Esophagus squamous epithelium (tissue), 4 donors: ENCODE data around the gene RAPGEF5.

ENCODE experiments used
- POLR2A ChIP-seq, 4 donors: fragments of 450-650 bp; IDR thresholded peaks; one replicate each; pipeline ENCODE4 v1.6.1; 2017; ENCODE audit warnings: antibody characterized with exemption in 4 of 4, mild to moderate bottlenecking in 4 of 4, moderate library complexity in 3 of 4
- TF ChIP-seq, protein P1 (sequence below), 6 experiments: fragments of 450-650 bp in 4 of 6; fragments of 200-600 bp in 2 of 6; sonication (generic) in 2 of 6; IDR thresholded peaks; one replicate each; pipeline ENCODE4 v1.5.1; 2016 to 2019; ENCODE audit warnings: antibody characterized with exemption in 6 of 6, mild to moderate bottlenecking in 4 of 6, moderate library complexity in 4 of 6

DNA sequence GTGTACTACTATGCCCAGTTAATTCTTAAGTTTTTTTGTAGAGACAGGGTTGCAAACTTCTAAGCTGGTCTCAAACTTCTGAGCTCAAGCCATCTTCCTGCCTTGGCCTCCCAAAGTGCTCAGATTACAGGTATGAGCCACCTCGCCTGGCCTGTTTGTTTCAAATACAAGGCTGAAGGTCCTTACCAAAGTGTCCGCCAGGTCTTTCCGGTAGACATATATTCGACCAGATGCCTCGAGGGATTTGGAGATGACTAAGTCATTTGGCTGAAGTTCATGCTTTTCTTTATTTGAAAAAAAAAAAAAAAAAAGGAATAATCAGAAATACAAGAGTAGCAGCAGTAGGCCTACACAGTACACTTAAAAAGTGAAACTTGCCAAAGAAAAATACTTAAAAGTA, 206.7 kb downstream of the RAPGEF5 start:
- TF ChIP-seq, protein P1, sequence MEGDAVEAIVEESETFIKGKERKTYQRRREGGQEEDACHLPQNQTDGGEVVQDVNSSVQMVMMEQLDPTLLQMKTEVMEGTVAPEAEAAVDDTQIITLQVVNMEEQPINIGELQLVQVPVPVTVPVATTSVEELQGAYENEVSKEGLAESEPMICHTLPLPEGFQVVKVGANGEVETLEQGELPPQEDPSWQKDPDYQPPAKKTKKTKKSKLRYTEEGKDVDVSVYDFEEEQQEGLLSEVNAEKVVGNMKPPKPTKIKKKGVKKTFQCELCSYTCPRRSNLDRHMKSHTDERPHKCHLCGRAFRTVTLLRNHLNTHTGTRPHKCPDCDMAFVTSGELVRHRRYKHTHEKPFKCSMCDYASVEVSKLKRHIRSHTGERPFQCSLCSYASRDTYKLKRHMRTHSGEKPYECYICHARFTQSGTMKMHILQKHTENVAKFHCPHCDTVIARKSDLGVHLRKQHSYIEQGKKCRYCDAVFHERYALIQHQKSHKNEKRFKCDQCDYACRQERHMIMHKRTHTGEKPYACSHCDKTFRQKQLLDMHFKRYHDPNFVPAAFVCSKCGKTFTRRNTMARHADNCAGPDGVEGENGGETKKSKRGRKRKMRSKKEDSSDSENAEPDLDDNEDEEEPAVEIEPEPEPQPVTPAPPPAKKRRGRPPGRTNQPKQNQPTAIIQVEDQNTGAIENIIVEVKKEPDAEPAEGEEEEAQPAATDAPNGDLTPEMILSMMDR (IDR thresholded peaks at IDR 0.05): peak in 1 of 6 experiments; percentile 8
- no peak for TF ChIP-seq POLR2A (IDR thresholded peaks at IDR 0.05)
